Superior temporal gyrus (tissue), 1 donor: ENCODE data around the gene RGS14.
"Not testable (repeated sequence)": the region's sequence is repeated elsewhere in the genome, so short reads cannot be mapped to it uniquely, and the experiment has no call there.

ENCODE experiments used
- DNase-seq: peaks from one replicate; pipeline ENCODE4 v3.0.0-alpha.2; 2016; ENCODE audit errors: extremely low spot score

Gene RGS14

GRCh38 chr5:177349762-177350161 lies 8.0 kb upstream of the RGS14 start:
- no peak for DNase-seq

DNA sequence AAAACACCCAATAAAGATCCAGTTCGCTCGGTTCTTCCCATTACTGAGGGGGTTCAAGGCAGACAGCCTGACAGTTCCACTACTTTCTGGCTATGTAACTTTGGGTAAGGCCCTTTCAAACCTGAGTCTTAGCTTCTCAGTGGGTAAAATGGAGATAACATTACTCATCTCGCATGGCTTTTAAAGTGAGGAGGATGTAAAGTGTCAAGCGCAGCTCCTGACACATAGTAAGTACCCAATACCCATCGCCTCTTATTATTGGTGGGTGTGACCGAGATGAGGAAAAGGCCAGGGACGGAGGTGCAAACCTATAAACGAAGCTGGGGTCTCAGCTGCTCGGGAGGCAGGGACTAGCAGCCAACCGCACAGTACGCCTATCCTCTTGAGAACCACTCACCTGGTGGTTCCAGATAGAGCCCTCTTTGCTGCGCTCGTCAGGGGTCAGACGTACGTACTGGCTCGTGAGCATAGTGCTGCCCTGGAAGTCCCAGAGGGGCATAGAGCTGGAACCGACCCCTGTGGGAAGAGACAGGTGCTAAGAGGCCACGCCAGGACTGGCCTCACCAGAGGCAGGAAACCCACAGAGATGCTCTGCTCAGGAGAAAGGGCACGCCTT lies 6.8 kb upstream of the RGS14 start:
- no peak for DNase-seq

- peak; percentile 99 for DNase-seq
These were observed 6.1 kb upstream of the RGS14 start, which contains the start of gene LMAN2 for GRCh38 chr5:177351392-177352329. TSS of gene LMAN2 (minus strand) at chr5:177351668. CDS start at chr5:177351647, 21 bp downstream.

- DNase-seq: no peak
These were observed 4.6 kb upstream of the RGS14 start for GRCh38 chr5:177353093-177353492.

DNA sequence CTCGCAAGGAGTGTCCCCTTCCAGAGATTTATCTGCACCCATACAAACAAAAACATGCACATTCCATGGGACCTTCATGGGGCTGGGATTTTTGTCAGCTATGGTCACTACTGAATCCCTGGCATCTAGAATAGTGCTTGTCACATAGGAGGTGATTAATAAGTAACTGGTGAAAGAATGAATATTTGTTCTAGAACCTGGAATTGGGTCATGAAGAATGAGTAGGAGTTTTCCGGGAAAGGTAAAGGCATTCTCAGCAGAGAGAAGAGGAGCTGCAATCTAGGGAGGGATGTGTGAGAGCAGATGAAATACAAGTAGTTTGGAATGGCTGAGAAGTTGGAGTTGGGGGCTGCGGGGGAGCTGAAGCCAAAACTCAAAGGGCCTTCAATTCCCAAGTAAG lies 3.5 kb upstream of the RGS14 start:
- no peak for DNase-seq

GRCh38 chr5:177354711-177355110 lies 3.0 kb upstream of the RGS14 start:
- no peak for DNase-seq

DNA sequence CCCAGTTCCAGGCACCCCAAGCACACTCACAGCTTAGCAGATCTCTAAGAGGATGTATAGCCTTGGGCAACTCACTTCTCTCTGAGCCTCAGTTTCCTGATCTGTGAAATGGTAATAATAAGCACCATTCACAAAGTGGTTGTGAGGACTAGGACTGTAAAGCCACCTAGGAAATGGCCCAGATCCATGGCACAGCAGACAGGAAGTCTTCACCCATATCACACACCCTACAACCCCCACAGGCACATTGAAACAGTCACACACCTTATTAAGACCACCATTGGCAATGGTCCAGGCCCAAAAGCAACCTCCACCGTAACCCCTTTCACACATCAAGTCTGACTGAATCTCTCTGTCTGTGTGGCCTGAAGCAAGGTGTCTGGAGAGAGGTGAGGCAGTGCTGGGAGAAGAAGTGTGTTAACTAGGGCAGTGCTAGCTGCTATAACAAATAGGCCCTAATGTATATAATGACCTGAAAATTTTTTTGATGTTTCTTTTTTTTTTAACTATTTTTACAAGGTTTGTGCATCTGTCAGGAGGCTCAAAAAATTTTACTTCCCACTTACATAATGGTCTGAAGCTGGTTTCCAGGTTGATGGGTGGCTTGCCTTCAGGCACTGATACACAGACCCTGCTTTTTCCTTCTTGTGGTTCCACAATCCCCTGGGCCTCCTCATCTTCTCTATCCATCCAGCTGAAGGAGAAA lies 2.4 kb upstream of the RGS14 start:
- DNase-seq: no peak

GRCh38 chr5:177355868-177356168 lies 1.9 kb upstream of the RGS14 start:
- no peak for DNase-seq

DNA sequence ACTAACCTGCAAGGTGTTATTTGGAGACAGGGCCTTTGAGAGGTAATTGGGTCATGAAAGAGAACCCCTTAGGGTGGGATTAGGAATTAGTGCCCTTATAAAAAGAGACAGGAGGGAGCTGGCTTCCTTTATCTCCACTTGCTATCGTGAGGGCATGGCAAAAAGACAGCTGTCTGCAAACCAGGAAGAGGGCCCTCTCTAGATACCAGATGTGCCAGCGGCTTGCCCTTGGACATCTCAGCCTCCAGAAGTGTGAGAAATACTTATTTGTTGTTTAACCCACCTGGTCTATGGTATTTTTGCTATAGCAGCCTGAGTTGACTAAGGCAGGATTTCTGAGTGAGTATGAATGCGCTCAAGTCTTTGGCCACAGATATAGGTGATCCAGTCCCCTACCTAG lies 978 bp upstream of the RGS14 start:
- DNase-seq: no peak

DNA sequence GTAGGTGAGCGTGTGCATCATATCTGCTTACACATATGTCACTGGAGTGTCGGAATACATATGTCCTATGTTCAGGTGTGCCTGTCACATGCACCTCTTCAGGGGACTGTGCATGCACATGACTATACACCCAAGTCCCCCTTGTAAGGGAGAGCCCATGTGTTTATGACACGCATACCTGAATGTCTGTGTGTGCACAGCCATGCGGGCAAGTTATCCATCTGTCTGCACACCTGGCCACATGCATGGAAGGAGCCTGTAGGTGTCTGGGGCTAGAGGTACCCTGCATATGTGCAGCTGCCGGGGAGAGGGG lies 622 bp upstream of the RGS14 start:
- no peak for DNase-seq

DNA sequence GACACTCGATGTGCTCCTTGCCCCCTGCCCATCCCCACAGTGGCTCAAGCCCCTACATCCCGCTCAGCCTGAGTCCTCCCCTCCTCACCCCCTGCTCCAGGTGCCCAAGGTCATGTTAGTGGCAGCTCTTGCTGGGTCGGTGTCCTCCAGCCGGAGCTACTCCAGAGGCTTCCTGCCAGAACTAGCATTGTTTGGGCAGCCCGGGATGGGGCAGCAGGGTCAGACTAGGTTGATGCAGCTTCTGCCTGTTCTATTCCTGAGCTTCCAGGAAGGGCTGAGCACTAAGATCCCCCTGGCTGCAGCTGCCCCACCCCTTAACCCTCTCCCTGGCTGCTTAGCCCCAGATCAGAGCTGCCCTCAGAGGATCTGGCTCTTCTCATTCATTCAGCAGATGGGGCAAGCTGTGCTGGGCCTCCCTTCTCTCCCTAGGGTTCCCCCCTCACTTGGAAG lies 671 bp downstream of the RGS14 start:
- no peak for DNase-seq

DNA sequence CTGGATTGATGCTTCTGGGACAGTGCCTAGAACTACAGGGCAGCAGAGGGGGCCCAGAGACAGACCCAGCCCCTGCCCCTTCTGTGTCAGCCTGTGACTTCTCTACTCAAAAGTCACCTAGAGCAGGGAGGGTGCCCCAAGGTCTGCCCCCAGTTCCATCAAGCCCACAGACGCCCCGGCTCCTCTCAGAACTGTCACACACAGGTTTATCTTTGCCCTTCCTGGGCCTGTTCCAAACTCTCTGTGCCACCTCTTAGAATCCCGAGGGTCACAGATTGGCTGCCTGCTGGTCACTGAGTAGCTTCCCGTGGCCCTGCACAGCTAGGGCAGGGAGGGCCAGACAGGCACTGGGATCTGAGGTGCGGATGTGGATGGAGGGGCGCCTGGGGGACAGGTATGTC lies 1.7 kb downstream of the RGS14 start:
- no peak for DNase-seq

- DNase-seq: no peak
These were observed 2.1 kb downstream of the RGS14 start for GRCh38 chr5:177359860-177360259.

GRCh38 chr5:177360740-177361139 lies 3.0 kb downstream of the RGS14 start:
- DNase-seq: not testable (repeated sequence)

DNA sequence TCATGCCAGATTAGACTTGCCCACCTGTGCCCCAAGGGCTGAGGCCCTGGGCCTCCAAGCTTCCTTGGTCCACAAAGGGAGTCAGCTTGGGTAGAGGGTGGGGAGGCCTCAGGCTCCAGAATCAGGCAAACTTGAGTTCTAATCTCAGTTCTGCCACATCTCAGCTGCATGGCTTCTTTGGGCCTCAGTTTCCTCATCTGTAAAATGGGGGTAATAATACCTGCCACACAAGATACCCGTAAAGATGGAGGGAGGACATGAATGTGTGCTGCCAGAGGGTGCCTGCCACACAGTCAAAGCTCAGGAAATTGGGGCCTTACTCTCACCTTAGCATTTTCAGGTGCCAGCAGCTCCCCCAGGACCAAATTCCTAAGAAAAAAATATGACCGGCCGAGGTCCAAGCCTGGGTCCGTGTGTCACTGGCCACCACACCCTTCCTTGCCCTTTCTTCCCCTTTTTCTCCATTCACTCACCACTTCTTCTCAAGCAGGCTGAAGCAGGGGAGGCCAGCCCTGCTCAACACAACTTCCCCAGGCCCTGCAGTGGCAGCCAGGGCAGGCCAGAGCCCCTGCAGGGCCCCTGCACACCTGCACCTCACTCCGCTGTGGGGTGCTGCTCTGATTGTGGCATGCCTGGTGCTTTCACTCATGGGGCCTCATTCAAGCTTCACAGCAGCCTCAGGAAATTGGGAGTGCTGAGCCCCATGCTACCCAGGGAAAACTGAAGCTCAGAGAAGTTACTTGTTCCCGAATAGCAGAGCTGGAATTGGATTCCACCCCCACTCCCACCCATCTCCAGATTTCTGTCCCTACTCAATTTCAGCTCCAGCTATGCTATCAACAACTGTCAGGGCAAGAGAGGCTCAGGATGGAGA lies 3.9 kb downstream of the RGS14 start:
- DNase-seq: no peak

GRCh38 chr5:177362292-177362609 lies 4.5 kb downstream of the RGS14 start:
- no peak for DNase-seq

DNA sequence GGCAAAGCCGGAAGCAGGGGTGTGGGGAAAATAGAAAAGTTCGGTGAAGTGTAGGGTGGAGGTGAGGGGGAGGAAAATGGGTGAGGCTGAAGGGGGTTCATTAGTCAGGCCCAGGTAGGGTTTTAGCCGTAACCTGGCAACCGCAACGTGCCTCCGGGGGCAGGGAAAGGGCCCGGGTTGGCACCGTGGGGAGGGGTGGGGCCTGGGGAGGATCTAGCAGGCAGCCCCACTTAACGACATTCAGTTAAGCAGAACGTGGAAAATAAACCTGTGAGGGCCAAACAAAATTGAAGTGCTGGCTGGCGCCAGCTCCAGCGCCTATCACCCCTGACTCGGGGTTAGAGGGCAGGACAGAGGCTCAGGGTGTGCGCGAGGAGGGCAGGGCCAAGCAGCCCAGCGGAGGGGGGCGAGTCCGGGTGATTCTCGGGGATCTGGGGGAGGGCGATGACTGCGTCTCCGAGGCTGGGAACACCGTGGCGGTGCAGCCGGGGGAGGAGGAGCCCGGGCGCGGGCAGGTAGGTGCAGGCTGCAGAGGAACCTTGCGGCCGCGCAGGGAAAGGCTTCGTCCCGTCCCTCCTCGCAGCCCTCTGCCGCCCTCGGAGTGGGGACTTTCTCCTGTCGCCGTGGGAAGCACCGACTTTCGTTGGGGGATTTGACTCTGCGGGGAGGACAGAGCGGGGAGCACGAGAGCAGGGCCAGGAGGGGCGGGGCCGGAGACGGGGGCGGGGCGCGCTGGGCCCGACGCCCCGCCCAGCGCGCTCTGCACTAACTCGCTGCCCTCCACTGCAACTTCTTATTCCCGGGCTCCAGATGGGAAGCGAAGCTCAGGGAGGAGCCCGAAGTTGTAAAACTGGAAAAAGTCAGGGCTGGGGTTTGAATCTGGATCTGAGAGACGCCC lies 5.1 kb downstream of the RGS14 start:
- no peak for DNase-seq

- no peak for DNase-seq
These were observed 5.8 kb downstream of the RGS14 start for GRCh38 chr5:177363565-177363964.

GRCh38 chr5:177364159-177364962 lies 6.6 kb downstream of the RGS14 start:
- no peak for DNase-seq
